ENCODE data around the gene PBX1. TPM values are rescaled to one million over a fixed set of nuclear protein-coding genes. Genes with fewer than 3 reads are reported as not detected.

The PBX1 gene
- total RNA-seq, 1 donor from 2014 or later = 719 TPM

DNA sequence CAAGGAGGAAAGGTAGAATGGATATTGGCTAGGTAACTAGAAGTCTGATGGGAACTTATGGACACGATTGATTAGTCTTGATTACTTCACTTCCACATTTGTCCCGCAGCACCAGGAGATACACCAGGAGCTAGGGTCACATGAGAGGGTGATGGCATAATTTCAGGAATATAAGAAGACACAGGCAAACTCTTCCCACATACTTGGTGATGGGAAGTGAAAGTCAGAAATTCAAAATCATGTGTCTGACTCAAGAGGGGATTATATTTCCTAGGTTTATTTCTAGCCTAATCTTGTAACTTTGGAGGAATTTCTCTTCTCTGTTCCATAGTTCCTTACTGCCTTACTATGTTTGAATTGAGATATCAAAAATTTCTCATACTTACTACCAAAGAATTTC is 185.0 kb downstream of the PBX1 start:
- DNase-seq (ENCODE audit: low spot score in 2 of 2, unreplicated experiment in 2 of 2) = no peak
- Mint-ChIP-seq H3K27ac (peak overlapping the region; percentile 74), H3K27me3 (ENCODE audit: low read depth) (no peaks in the 10 kb centered on the region), H3K4me3 (no peak overlapping the region), H3K36me3 (peaks cover 2% of the 10 kb centered on the region), H3K9me3 (no peaks in the 10 kb centered on the region), H3K4me1 (peaks cover 59% of the 10 kb centered on the region)
- TF ChIP-seq, protein P1, sequence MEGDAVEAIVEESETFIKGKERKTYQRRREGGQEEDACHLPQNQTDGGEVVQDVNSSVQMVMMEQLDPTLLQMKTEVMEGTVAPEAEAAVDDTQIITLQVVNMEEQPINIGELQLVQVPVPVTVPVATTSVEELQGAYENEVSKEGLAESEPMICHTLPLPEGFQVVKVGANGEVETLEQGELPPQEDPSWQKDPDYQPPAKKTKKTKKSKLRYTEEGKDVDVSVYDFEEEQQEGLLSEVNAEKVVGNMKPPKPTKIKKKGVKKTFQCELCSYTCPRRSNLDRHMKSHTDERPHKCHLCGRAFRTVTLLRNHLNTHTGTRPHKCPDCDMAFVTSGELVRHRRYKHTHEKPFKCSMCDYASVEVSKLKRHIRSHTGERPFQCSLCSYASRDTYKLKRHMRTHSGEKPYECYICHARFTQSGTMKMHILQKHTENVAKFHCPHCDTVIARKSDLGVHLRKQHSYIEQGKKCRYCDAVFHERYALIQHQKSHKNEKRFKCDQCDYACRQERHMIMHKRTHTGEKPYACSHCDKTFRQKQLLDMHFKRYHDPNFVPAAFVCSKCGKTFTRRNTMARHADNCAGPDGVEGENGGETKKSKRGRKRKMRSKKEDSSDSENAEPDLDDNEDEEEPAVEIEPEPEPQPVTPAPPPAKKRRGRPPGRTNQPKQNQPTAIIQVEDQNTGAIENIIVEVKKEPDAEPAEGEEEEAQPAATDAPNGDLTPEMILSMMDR (IDR thresholded peaks at IDR 0.05; ENCODE audit: unreplicated experiment) = no peak

- DNase-seq (ENCODE audit: low spot score in 2 of 2, unreplicated experiment in 2 of 2) = no peak
- H3K4me3 Mint-ChIP-seq = no peak overlapping the region
- TF ChIP-seq, protein P1 (IDR thresholded peaks at IDR 0.05; ENCODE audit: unreplicated experiment) = no peak
- no peaks in the 10 kb centered on the region for H3K9me3 Mint-ChIP-seq
- no peaks in the 10 kb centered on the region for H3K27me3 Mint-ChIP-seq (ENCODE audit: low read depth)
- peak overlapping the region; percentile 19 for H3K27ac Mint-ChIP-seq
- peaks cover 4% of the 10 kb centered on the region for H3K36me3 Mint-ChIP-seq
- H3K4me1 Mint-ChIP-seq = peaks cover 67% of the 10 kb centered on the region
Observed at GRCh38 chr1:164745736-164746135, 186.8 kb downstream of the PBX1 start.

DNA sequence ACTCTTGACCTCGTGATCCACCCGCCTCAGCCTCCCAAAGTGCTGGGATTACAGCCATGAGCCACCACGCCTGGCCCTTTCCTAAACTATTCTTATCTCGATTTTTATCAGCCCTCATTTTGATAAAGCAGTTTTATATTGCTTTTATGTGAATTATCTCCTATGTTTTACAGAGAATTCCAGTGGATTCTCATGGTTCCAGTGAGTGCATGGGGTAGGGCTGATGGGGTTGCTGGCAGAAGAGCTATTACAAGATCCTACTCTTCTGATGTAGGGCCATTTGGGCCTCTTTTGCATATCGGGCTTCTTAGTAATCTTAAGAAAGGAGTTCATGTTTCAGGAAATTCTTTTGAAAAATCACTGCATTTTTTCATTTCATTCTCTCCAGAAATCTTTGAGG is 187.6 kb downstream of the PBX1 start:
- Mint-ChIP-seq H3K27me3 (ENCODE audit: low read depth) (no peaks in the 10 kb centered on the region), H3K27ac (peak overlapping the region; percentile 79), H3K4me3 (no peak overlapping the region), H3K36me3 (peaks cover 3% of the 10 kb centered on the region), H3K4me1 (peaks cover 64% of the 10 kb centered on the region), H3K9me3 (no peaks in the 10 kb centered on the region)
- TF ChIP-seq, protein P1 (IDR thresholded peaks at IDR 0.05; ENCODE audit: unreplicated experiment) = no peak
- no peak for DNase-seq (ENCODE audit: low spot score in 2 of 2, unreplicated experiment in 2 of 2)

DNA sequence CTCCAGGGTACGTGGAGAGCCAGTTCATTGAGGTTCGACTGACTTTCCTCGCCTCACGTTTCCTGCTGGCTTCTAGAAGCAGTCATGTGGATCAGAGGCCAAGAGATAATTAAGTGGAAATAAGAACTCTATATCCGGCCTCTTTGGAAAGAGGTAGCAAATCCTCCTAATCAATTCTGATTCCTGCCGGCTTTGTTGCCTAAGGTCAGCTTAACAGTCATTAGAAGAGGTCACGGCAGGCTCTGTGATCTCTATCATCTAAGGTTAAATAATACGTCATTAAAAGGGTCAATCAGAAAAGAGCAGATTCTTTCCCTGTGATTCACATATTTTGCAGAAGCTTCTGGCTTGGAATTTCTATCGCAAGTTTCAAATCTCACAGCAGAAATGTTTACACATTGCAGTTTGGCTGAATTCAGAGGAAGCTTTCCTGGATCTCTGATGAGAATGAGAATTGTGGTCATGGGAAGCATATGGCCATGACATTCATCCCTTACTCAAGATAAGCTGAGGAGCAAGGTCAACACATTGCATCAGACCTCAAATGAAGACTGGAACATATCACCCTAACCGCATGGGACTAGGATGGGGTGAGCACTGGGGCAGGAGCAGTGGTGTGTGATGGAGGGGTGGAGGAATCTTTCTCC is 189.4 kb downstream of the PBX1 start:
- H3K9me3 Mint-ChIP-seq = no peaks in the 10 kb centered on the region
- H3K27ac Mint-ChIP-seq = peak overlapping the region; percentile 93
- no peak overlapping the region for H3K4me3 Mint-ChIP-seq
- H3K36me3 Mint-ChIP-seq = peaks cover 3% of the 10 kb centered on the region
- H3K4me1 Mint-ChIP-seq = peaks cover 73% of the 10 kb centered on the region
- no peaks in the 10 kb centered on the region for H3K27me3 Mint-ChIP-seq (ENCODE audit: low read depth)
- TF ChIP-seq, protein P1 (IDR thresholded peaks at IDR 0.05; ENCODE audit: unreplicated experiment) = no peak
- no peak for DNase-seq (ENCODE audit: low spot score in 2 of 2, unreplicated experiment in 2 of 2)

GRCh38 chr1:164753521-164754077 is 194.6 kb downstream of the PBX1 start:
- peak overlapping the region; percentile 96 for H3K27ac Mint-ChIP-seq
- TF ChIP-seq, protein P1 (IDR thresholded peaks at IDR 0.05; ENCODE audit: unreplicated experiment) = no peak
- H3K27me3 Mint-ChIP-seq (ENCODE audit: low read depth) = no peaks in the 10 kb centered on the region
- H3K4me3 Mint-ChIP-seq = peak overlapping the region; percentile 28
- no peaks in the 10 kb centered on the region for H3K9me3 Mint-ChIP-seq
- peaks cover 77% of the 10 kb centered on the region for H3K4me1 Mint-ChIP-seq
- H3K36me3 Mint-ChIP-seq = peaks cover 14% of the 10 kb centered on the region
- no peak for DNase-seq (ENCODE audit: low spot score in 2 of 2, unreplicated experiment in 2 of 2)
